HepG2 (cell line): Measurements from ENCODE around the gene MED1. TPM values are rescaled to one million over a fixed set of nuclear protein-coding genes. Genes with fewer than 3 reads are reported as not detected.

ENCODE experiments used
- AGO2 ChIP-seq: fragments of 200-400 bp; formaldehyde crosslinking; optimal IDR thresholded peaks from 2 replicates; pipeline ENCODE3; 2017; ENCODE audit warnings: mild to moderate bottlenecking, low read depth, low read length, moderate library complexity
- CEBPG ChIP-seq: IDR thresholded peaks from 2 replicates; pipeline ENCODE4 v1.6.1; 2016
- DMAP1 ChIP-seq: IDR thresholded peaks from 2 replicates; pipeline ENCODE4 v1.6.1; 2016
- ERF ChIP-seq: IDR thresholded peaks from 2 replicates; pipeline ENCODE4 v1.6.1; 2018; ENCODE audit warnings: missing biosample characterization, missing genetic modification reagents
- FOXK2 ChIP-seq: fragments of 450-650 bp; IDR thresholded peaks from 2 replicates; pipeline ENCODE4 v1.6.1; 2016
- FUBP1 ChIP-seq: sonication (generic); formaldehyde crosslinking; IDR thresholded peaks from 2 replicates; pipeline ENCODE4 v1.5.1; 2020; ENCODE audit warnings: missing genetic modification reagents, mild to moderate bottlenecking, borderline replicate concordance
- KDM2A ChIP-seq: sonication (generic); formaldehyde crosslinking; IDR thresholded peaks from 2 replicates; pipeline ENCODE4 v1.4.0; 2020; ENCODE audit warnings: low read depth, missing genetic modification reagents, borderline replicate concordance
- NFIC ChIP-seq: IDR thresholded peaks from 2 replicates; pipeline ENCODE4 v1.6.1; 2012; ENCODE audit warnings: mild to moderate bottlenecking, low read length, inconsistent platforms
- SMC3 ChIP-seq: IDR thresholded peaks from 2 replicates; pipeline ENCODE4 v1.6.1; 2011; ENCODE audit warnings: low read length, improper control_type of control experiment
- SNAPC5 ChIP-seq: sonication (generic); formaldehyde crosslinking; IDR thresholded peaks from 2 replicates; pipeline ENCODE4 v1.8.1; 2023; ENCODE audit warnings: mild to moderate bottlenecking, missing genetic modification reagents, borderline replicate concordance
- SOX13 ChIP-seq, 3 experiments: fragments of 450-650 bp in 1 of 3; sonication (generic) in 1 of 3; formaldehyde crosslinking in 1 of 3; IDR thresholded peaks in 2 of 3; conservative IDR thresholded peaks in 1 of 3; 2 replicates each; pipeline versions ENCODE4 v1.5.0 to v1.6.1; 2016 to 2020; ENCODE audit warnings: antibody characterized with exemption in 1 of 3, mild to moderate bottlenecking in 1 of 3, missing compliant biosample characterization in 1 of 3, missing genetic modification reagents in 1 of 3, moderate library complexity in 1 of 3
- TFDP1 ChIP-seq: IDR thresholded peaks from 2 replicates; pipeline ENCODE4 v1.6.1; 2016; ENCODE audit warnings: missing compliant biosample characterization, missing genetic modification reagents, borderline replicate concordance
- TSC22D2 ChIP-seq: sonication (generic); formaldehyde crosslinking; IDR thresholded peaks from 2 replicates; pipeline ENCODE4 v1.5.1; 2020; ENCODE audit warnings: missing genetic modification reagents, mild to moderate bottlenecking, borderline replicate concordance
- WIZ ChIP-seq: sonication (generic); formaldehyde crosslinking; IDR thresholded peaks from 2 replicates; pipeline ENCODE4 v1.5.1; 2020; ENCODE audit warnings: mild to moderate bottlenecking, missing genetic modification reagents
- YY1 ChIP-seq: IDR thresholded peaks from 2 replicates; pipeline ENCODE4 v1.6.1; 2011; ENCODE audit warnings: low read length, low read depth, moderate library complexity, mild to moderate bottlenecking; ENCODE audit not compliant: insufficient read depth, insufficient replicate concordance
- ZBTB21 ChIP-seq: sonication (generic); formaldehyde crosslinking; IDR thresholded peaks from 2 replicates; pipeline ENCODE4 v1.4.0; 2020; ENCODE audit warnings: missing genetic modification reagents
- ZBTB8A ChIP-seq: sonication (generic); formaldehyde crosslinking; IDR thresholded peaks from 2 replicates; pipeline ENCODE4 v1.4.0; 2020; ENCODE audit warnings: mild to moderate bottlenecking, low read depth, missing genetic modification reagents, borderline replicate concordance
- ZHX1 ChIP-seq: sonication (generic); formaldehyde crosslinking; IDR thresholded peaks from 2 replicates; pipeline ENCODE4 v1.8.1; 2022; ENCODE audit warnings: low read depth, mild to moderate bottlenecking, missing genetic modification reagents
- ZNF274 ChIP-seq: sonication (generic); formaldehyde crosslinking; IDR thresholded peaks from 2 replicates; pipeline ENCODE4 v1.5.1; 2020; ENCODE audit warnings: mild to moderate bottlenecking, missing genetic modification reagents
- ZNF33B ChIP-seq: sonication (generic); formaldehyde crosslinking; IDR thresholded peaks from 2 replicates; pipeline ENCODE4 v1.5.1; 2020; ENCODE audit warnings: mild to moderate bottlenecking, missing genetic modification reagents
- ZNF772 ChIP-seq: sonication (generic); formaldehyde crosslinking; IDR thresholded peaks from 2 replicates; pipeline ENCODE4 v1.5.0; 2020; ENCODE audit warnings: mild to moderate bottlenecking, missing genetic modification reagents
- ZSCAN20 ChIP-seq: sonication (generic); formaldehyde crosslinking; IDR thresholded peaks from 2 replicates; pipeline ENCODE4 v1.4.0; 2020; ENCODE audit warnings: missing genetic modification reagents, mild to moderate bottlenecking, borderline replicate concordance
- polyA plus RNA-seq, 8 experiments: library from polyadenylated mRNA; depleted of rRNA in 3 of 8; stranded (reverse) in 7 of 8; unstranded in 1 of 8; fragments of >200 nt; fragmentation: Illumina TruSeq in 4 of 8; extraction: Trizol in 4 of 8; gene quantifications; 2 replicates each; pipeline versions ENCODE4 v1.2.1 to v1.2.3, GENCODE V29; 2011 to 2016; ENCODE audit warnings: low read depth in 4 of 8, missing spikeins in 1 of 8, mixed read lengths in 1 of 8; ENCODE audit not compliant: insufficient read depth in 1 of 8
- total RNA-seq, 5 experiments: library from RNA; depleted of rRNA; stranded (reverse); fragments of >200 nt; fragmentation: Illumina TruSeq; extraction: Trizol; gene quantifications; 2 replicates each; pipeline ENCODE4 v1.2.3, GENCODE V29; 2016; ENCODE audit warnings: low read depth in 1 of 5
- TF ChIP-seq, protein P1 (sequence below): sonication (generic); formaldehyde crosslinking; IDR thresholded peaks from 2 replicates; pipeline ENCODE4 v1.4.0; 2020; ENCODE audit warnings: missing genetic modification reagents

The MED1 gene
- total and polyA plus RNA-seq, 2 of the 13 experiments (the other 11 are each of a cell fraction or from before 2014, with no cell fraction given), result 37.5 to 40.1 TPM

DNA sequence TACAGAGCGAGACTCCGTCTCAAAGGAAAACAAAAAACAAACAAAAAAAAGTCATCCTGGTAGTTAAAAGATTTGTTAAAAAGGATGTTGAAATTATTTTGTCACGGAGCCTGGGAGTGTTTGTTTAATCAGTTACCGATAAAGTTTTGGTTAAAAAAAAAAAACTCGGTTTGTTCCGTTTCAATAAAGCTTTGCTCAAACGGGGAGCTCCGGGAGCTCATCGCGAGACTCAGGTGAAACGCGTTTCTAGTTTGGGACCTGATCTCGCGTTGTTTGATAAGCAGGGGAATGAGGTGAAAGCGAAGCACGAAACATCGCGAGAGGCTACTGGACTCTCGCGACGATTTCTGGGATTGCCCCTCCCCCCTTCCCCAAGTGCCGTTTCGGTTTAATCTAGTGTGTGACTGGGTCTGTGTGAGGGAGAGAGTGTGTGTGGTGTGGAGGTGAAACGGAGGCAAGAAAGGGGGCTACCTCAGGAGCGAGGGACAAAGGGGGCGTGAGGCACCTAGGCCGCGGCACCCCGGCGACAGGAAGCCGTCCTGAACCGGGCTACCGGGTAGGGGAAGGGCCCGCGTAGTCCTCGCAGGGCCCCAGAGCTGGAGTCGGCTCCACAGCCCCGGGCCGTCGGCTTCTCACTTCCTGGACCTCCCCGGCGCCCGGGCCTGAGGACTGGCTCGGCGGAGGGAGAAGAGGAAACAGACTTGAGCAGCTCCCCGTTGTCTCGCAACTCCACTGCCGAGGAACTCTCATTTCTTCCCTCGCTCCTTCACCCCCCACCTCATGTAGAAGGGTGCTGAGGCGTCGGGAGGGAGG is 10.3 kb upstream of the MED1 start, which contains the start of gene CDK12 (continued):
- peak; percentile 67 for TF ChIP-seq YY1
- TF ChIP-seq, protein P1, sequence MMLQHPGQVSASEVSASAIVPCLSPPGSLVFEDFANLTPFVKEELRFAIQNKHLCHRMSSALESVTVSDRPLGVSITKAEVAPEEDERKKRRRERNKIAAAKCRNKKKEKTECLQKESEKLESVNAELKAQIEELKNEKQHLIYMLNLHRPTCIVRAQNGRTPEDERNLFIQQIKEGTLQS (CRISPR knock-in tag), result 0 out of 2 replicates have a peak, but pooled peaks have one; percentile 42
- no peak for TF ChIP-seq FOXK2
- TF ChIP-seq ZNF772 (CRISPR knock-in tag), result no peak; the same call in 1 of the 2 replicates
- TF ChIP-seq ERF (CRISPR knock-in tag), result peak; percentile 93
- TF ChIP-seq SNAPC5 (CRISPR knock-in tag), result no peak
- no peak for TF ChIP-seq TSC22D2 (CRISPR knock-in tag)
- peak; percentile 47; the same call in 1 of the 2 replicates for TF ChIP-seq ZHX1 (CRISPR knock-in tag)
- TF ChIP-seq DMAP1 (CRISPR knock-in tag), result peak; percentile 89
- TF ChIP-seq NFIC, result peak; percentile 87
- no peak for TF ChIP-seq ZNF33B (CRISPR knock-in tag)
- TF ChIP-seq FUBP1 (CRISPR knock-in tag), result 0 out of 2 replicates have a peak, but pooled peaks have one; percentile 79
- no peak; the same call in 1 of the 2 replicates for TF ChIP-seq ZBTB21 (CRISPR knock-in tag)
- TF ChIP-seq TFDP1 (CRISPR knock-in tag), result peak; percentile 19; the same call in 1 of the 2 replicates
- no peak; the same call in 1 of the 2 replicates for TF ChIP-seq SOX13 (IDR thresholded peaks at IDR 0.05)
- TF ChIP-seq SOX13 (CRISPR knock-in tag; conservative IDR thresholded peaks at IDR 0.05 in 1 of 2, IDR thresholded peaks at IDR 0.05 in 1 of 2), result peak; percentile 51 to 79; a peak in 1 of 4 replicates
- TF ChIP-seq ZNF274 (CRISPR knock-in tag), result peak; percentile 92; the same call in 1 of the 2 replicates
- no peak for TF ChIP-seq SMC3
- TF ChIP-seq AGO2, result peak; percentile 96
- TF ChIP-seq ZSCAN20 (CRISPR knock-in tag), result no peak; the same call in 1 of the 2 replicates
- peak; percentile 52; the same call in 1 of the 2 replicates for TF ChIP-seq CEBPG (CRISPR knock-in tag)
- TF ChIP-seq KDM2A (CRISPR knock-in tag), result no peak; the same call in none of the 2 replicates
- no peak for TF ChIP-seq ZBTB8A
- no peak for TF ChIP-seq WIZ (CRISPR knock-in tag)
